ENCODE data around the gene FOXP1. TPM values are rescaled to one million over a fixed set of nuclear protein-coding genes. Genes with fewer than 3 reads are reported as not detected.

FOXP1 gene
- total and polyA plus RNA-seq, 2 of the 13 experiments (the other 11 are each of a cell fraction or from before 2014, with no cell fraction given) = 40.4 to 59.0 TPM

DNA sequence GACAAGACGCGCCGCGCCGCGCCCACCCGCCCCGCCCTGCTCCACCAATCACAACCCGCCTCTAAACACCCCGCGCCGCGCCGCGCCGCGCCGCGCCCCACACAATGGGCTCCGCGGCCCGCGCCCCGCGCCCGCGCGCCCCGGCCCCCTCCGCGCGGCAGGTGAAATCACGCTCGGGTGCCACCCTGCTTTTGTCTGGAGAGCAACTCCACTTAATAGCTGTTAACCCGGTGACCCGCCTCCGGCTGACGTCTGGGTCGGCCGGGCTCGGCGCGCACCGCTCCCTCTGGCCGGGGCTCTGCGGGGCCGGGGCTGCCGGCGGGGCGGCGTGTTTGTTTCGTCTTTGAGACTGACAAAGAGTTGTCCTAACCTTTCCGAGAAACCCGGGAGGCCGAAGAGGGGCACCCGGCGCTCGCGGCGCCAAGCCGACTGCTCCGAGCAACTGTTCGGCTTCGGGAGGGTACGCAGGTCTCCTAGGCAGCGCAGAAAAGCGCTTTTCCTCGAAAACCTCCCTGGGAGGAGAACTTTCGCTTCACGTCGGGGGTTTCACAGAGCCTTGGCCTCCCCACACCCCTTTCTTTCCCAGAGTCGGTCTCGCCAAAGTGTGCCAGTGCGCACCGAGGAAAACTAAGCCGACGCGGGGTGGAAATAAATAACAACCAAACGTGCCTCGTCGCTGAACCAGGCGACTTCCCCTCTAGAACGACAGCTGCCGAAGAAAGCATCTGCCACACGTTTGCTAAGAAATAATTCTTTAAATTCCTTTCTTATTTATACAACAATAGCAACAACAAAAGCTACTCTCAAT, 518.4 kb downstream of the FOXP1 start:
- WGBS (ENCODE audit: low lambda C conversion rate) = under 1% methylated on average over 55 of the region's 85 CpGs
- FAIRE-seq (no peak), ATAC-seq (peak; percentile 64), DNase-seq (ENCODE audit: low spot score) (peak; percentile 45)
- Histone ChIP-seq H3K9me3 (ENCODE audit: low read length) (no peaks in the 10 kb centered on the region), H3K27ac (ENCODE audit: extremely low read length, insufficient read depth, low read length) (peak overlapping the region; percentile 90), H3K79me2 (ENCODE audit: insufficient read depth, low read length) (peaks cover 72% of the 10 kb centered on the region), H3K4me2 (ENCODE audit: low read depth, low read length) (peak overlapping the region; percentile 93), H3K36me3 (replicated peaks in 1 of 2; ENCODE audit: control insufficient read depth in 1 of 2, insufficient read depth in 2 of 2, low read length in 2 of 2) (no peaks in the 10 kb centered on the region), H3K4me3 (replicated peaks in 1 of 3; ENCODE audit: insufficient read depth in 1 of 3, low read depth in 2 of 3, low read length in 3 of 3) (peak overlapping the region; percentile 70 to 82 (median 77)), H3K27me3 (ENCODE audit: control insufficient read depth in 1 of 2, insufficient read depth in 2 of 2, low read length in 2 of 2) (no peaks in the 10 kb centered on the region; a peak in 1 of 5 replicates), H3K9ac (ENCODE audit: insufficient read depth, low read depth, low read length) (peak overlapping the region; percentile 90), H3K4me1 (ENCODE audit: insufficient read depth, low read length) (peaks cover 75% of the 10 kb centered on the region), H2AFZ (ENCODE audit: low read length) (no peak overlapping the region), H4K20me1 (ENCODE audit: insufficient read depth, low read length) (no peaks in the 10 kb centered on the region; the same call in 1 of the 2 replicates)
- in situ Hi-C loops (cut with HindIII; ENCODE audit: extremely low pct_ligation_motif_present, low pct_unique_long_range_greater_than_20kb) (no loop called here), intact Hi-C loops (cut with micrococcal nuclease; ENCODE audit: unreplicated experiment) (loop anchor here (5.0 to 10.0 kb wide), 4 partner anchors 58 to 517 kb away; partner anchors contain the start of gene FOXP1)
- TSS peak; percentile 82 for BruUV-seq (replicated peaks)
- CTCF ChIA-PET (ENCODE audit: low intra/inter-chr PET ratio, low total read pairs) = no interaction called here
- POLR2A ChIA-PET = interaction anchor here (0.9 to 2.8 kb wide), 10 partner anchors 10 to 517 kb away, joined by 3 to 21 read pairs (median 6); no protein-coding TSS in a partner anchor
- TF ChIP-seq, protein P1, sequence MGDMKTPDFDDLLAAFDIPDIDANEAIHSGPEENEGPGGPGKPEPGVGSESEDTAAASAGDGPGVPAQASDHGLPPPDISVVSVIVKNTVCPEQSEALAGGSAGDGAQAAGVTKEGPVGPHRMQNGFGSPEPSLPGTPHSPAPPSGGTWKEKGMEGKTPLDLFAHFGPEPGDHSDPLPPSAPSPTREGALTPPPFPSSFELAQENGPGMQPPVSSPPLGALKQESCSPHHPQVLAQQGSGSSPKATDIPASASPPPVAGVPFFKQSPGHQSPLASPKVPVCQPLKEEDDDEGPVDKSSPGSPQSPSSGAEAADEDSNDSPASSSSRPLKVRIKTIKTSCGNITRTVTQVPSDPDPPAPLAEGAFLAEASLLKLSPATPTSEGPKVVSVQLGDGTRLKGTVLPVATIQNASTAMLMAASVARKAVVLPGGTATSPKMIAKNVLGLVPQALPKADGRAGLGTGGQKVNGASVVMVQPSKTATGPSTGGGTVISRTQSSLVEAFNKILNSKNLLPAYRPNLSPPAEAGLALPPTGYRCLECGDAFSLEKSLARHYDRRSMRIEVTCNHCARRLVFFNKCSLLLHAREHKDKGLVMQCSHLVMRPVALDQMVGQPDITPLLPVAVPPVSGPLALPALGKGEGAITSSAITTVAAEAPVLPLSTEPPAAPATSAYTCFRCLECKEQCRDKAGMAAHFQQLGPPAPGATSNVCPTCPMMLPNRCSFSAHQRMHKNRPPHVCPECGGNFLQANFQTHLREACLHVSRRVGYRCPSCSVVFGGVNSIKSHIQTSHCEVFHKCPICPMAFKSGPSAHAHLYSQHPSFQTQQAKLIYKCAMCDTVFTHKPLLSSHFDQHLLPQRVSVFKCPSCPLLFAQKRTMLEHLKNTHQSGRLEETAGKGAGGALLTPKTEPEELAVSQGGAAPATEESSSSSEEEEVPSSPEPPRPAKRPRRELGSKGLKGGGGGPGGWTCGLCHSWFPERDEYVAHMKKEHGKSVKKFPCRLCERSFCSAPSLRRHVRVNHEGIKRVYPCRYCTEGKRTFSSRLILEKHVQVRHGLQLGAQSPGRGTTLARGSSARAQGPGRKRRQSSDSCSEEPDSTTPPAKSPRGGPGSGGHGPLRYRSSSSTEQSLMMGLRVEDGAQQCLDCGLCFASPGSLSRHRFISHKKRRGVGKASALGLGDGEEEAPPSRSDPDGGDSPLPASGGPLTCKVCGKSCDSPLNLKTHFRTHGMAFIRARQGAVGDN (CRISPR knock-in tag; IDR thresholded peaks at IDR 0.05) = peak; percentile 62; the same call in 1 of the 2 replicates
- TF ChIP-seq ZNF329 (CRISPR knock-in tag; IDR thresholded peaks at IDR 0.05; ENCODE audit: low read depth) (0 out of 2 replicates have a peak, but pooled peaks have one; percentile 13), SIN3A (IDR thresholded peaks at IDR 0.05; ENCODE audit: borderline replicate concordance, low read depth, low read length) (0 out of 2 replicates have a peak, but pooled peaks have one; percentile 19), KMT2A (CRISPR knock-in tag; IDR thresholded peaks at IDR 0.05) (peak; percentile 86), ZNF709 (CRISPR knock-in tag; IDR thresholded peaks at IDR 0.05) (0 out of 2 replicates have a peak, but pooled peaks have one; percentile 26), ZNF30 (CRISPR knock-in tag; IDR thresholded peaks at IDR 0.05) (no peak), ZNF777 (CRISPR knock-in tag; IDR thresholded peaks at IDR 0.05) (peak; percentile 83), NR2F1 (CRISPR knock-in tag; IDR thresholded peaks at IDR 0.05) (0 out of 4 replicates have a peak, but pooled peaks of 1 of the 2 experiments have one; percentile 21), BCL6 (CRISPR knock-in tag; IDR thresholded peaks at IDR 0.05) (peak; percentile 91), GABPB1 (CRISPR knock-in tag; IDR thresholded peaks at IDR 0.05) (peak; percentile 22; the same call in 1 of the 2 replicates)
- TF ChIP-seq, protein P2, sequence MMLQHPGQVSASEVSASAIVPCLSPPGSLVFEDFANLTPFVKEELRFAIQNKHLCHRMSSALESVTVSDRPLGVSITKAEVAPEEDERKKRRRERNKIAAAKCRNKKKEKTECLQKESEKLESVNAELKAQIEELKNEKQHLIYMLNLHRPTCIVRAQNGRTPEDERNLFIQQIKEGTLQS (CRISPR knock-in tag; IDR thresholded peaks at IDR 0.05) = 0 out of 2 replicates have a peak, but pooled peaks have one; percentile 17
- TF ChIP-seq, protein P3, sequence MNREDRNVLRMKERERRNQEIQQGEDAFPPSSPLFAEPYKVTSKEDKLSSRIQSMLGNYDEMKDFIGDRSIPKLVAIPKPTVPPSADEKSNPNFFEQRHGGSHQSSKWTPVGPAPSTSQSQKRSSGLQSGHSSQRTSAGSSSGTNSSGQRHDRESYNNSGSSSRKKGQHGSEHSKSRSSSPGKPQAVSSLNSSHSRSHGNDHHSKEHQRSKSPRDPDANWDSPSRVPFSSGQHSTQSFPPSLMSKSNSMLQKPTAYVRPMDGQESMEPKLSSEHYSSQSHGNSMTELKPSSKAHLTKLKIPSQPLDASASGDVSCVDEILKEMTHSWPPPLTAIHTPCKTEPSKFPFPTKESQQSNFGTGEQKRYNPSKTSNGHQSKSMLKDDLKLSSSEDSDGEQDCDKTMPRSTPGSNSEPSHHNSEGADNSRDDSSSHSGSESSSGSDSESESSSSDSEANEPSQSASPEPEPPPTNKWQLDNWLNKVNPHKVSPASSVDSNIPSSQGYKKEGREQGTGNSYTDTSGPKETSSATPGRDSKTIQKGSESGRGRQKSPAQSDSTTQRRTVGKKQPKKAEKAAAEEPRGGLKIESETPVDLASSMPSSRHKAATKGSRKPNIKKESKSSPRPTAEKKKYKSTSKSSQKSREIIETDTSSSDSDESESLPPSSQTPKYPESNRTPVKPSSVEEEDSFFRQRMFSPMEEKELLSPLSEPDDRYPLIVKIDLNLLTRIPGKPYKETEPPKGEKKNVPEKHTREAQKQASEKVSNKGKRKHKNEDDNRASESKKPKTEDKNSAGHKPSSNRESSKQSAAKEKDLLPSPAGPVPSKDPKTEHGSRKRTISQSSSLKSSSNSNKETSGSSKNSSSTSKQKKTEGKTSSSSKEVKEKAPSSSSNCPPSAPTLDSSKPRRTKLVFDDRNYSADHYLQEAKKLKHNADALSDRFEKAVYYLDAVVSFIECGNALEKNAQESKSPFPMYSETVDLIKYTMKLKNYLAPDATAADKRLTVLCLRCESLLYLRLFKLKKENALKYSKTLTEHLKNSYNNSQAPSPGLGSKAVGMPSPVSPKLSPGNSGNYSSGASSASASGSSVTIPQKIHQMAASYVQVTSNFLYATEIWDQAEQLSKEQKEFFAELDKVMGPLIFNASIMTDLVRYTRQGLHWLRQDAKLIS (CRISPR knock-in tag; IDR thresholded peaks at IDR 0.05) = peak; percentile 59
- TF ChIP-seq, protein P4, sequence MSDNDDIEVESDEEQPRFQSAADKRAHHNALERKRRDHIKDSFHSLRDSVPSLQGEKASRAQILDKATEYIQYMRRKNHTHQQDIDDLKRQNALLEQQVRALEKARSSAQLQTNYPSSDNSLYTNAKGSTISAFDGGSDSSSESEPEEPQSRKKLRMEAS (IDR thresholded peaks at IDR 0.05) = peak; percentile 52
